ENCODE data around the gene GNPTAB. TPM values are rescaled to one million over a fixed set of nuclear protein-coding genes. Genes with fewer than 3 reads are reported as not detected.

The GNPTAB gene
- total RNA-seq, 1 donor from 2014 or later = 25.9 TPM

- Mint-ChIP-seq H3K9me3 (ENCODE audit: low read depth) (no peaks in the 10 kb centered on the region), H3K27me3 (ENCODE audit: low read depth) (no peaks in the 10 kb centered on the region), H3K36me3 (ENCODE audit: low read depth) (peaks cover 6% of the 10 kb centered on the region), H3K4me3 (ENCODE audit: unreplicated experiment) (no peak overlapping the region), H3K27ac (ENCODE audit: unreplicated experiment) (no peak overlapping the region), H3K4me1 (ENCODE audit: low read depth) (no peaks in the 10 kb centered on the region)
- DNase-seq (ENCODE audit: low spot score) = no peak
- no peak for TF ChIP-seq CTCF (IDR thresholded peaks at IDR 0.05)
Measured at GRCh38 chr12:101772012-101772775, 58.6 kb downstream of the GNPTAB start.

DNA sequence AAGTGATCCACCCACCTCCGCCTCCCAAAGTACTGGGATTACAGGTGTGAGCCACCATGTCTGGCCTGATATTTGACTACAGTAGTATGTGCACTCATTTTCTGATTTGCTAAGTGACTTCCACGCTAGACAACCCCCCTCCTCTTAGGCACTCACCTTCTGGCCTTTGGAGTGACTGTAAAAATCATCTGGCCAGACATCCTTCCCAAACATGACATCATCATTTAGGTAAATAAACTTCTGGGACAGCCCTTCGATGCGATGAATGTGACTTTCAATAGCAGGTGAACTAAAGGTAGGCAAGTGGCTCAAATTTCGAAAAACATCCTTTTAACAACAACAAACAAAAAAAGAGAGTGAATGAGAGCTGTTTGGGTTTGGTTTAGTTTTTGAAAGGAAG, 60.9 kb downstream of the GNPTAB start:
- H3K4me3 Mint-ChIP-seq (ENCODE audit: unreplicated experiment) = no peak overlapping the region
- DNase-seq (ENCODE audit: low spot score) = no peak
- H3K4me1 Mint-ChIP-seq (ENCODE audit: low read depth) = no peaks in the 10 kb centered on the region
- H3K27me3 Mint-ChIP-seq (ENCODE audit: low read depth) = no peaks in the 10 kb centered on the region
- TF ChIP-seq CTCF (IDR thresholded peaks at IDR 0.05) = no peak
- no peaks in the 10 kb centered on the region for H3K9me3 Mint-ChIP-seq (ENCODE audit: low read depth)
- peaks cover 7% of the 10 kb centered on the region for H3K36me3 Mint-ChIP-seq (ENCODE audit: low read depth)
- no peak overlapping the region for H3K27ac Mint-ChIP-seq (ENCODE audit: unreplicated experiment)

GRCh38 chr12:101768781-101769180, 62.0 kb downstream of the GNPTAB start:
- H3K36me3 Mint-ChIP-seq (ENCODE audit: low read depth) = peaks cover 9% of the 10 kb centered on the region
- no peaks in the 10 kb centered on the region for H3K27me3 Mint-ChIP-seq (ENCODE audit: low read depth)

GRCh38 chr12:101767537-101767936, 63.2 kb downstream of the GNPTAB start:
- no peak for DNase-seq (ENCODE audit: low spot score)
- Mint-ChIP-seq H3K4me3 (ENCODE audit: unreplicated experiment) (no peak overlapping the region), H3K36me3 (ENCODE audit: low read depth) (peaks cover 9% of the 10 kb centered on the region), H3K9me3 (ENCODE audit: low read depth) (no peaks in the 10 kb centered on the region), H3K4me1 (ENCODE audit: low read depth) (no peaks in the 10 kb centered on the region), H3K27ac (ENCODE audit: unreplicated experiment) (no peak overlapping the region), H3K27me3 (ENCODE audit: low read depth) (no peaks in the 10 kb centered on the region)
- no peak for TF ChIP-seq CTCF (IDR thresholded peaks at IDR 0.05)

More at GRCh38 chr12:101768781-101769180, 62.0 kb downstream of the GNPTAB start:
- Mint-ChIP-seq H3K27ac (ENCODE audit: unreplicated experiment) (no peak overlapping the region), H3K9me3 (ENCODE audit: low read depth) (no peaks in the 10 kb centered on the region), H3K4me1 (ENCODE audit: low read depth) (no peaks in the 10 kb centered on the region), H3K4me3 (ENCODE audit: unreplicated experiment) (no peak overlapping the region)
- DNase-seq (ENCODE audit: low spot score) = no peak
- no peak for TF ChIP-seq CTCF (IDR thresholded peaks at IDR 0.05)

GRCh38 chr12:101764051-101764792, 66.5 kb downstream of the GNPTAB start:
- no peak for DNase-seq (ENCODE audit: low spot score)
- no peak overlapping the region for H3K4me3 Mint-ChIP-seq (ENCODE audit: unreplicated experiment)
- peaks cover 9% of the 10 kb centered on the region for H3K4me1 Mint-ChIP-seq (ENCODE audit: low read depth)
- no peak for TF ChIP-seq CTCF (IDR thresholded peaks at IDR 0.05)
- peaks cover 5% of the 10 kb centered on the region for H3K36me3 Mint-ChIP-seq (ENCODE audit: low read depth)
- H3K27me3 Mint-ChIP-seq (ENCODE audit: low read depth) = no peaks in the 10 kb centered on the region
- H3K9me3 Mint-ChIP-seq (ENCODE audit: low read depth) = no peaks in the 10 kb centered on the region
- no peak overlapping the region for H3K27ac Mint-ChIP-seq (ENCODE audit: unreplicated experiment)

Data from chondrocyte (in vitro differentiated cells).